ENCODE data around the gene KCTD12. TPM values are rescaled to one million over a fixed set of nuclear protein-coding genes. Genes with fewer than 3 reads are reported as not detected.

Gene KCTD12
- total RNA-seq, 4 donors from 2014 or later: 24.2 to 34.8 (median 27.6) TPM

- in situ Hi-C loops (cut with MboI; ENCODE audit: low pct_ligation_motif_present in 1 of 4, low pct_unique_long_range_greater_than_20kb in 1 of 4, low sequenced_read_pairs in 3 of 4): no loop called here
Measured at GRCh38 chr13:76865109-76865508, 21.1 kb downstream of the KCTD12 start.

GRCh38 chr13:76864259-76864658 lies 21.9 kb downstream of the KCTD12 start:
- intact Hi-C loops (cut with DNase I; ENCODE audit: low total_unique reads): no loop called here

More at GRCh38 chr13:76865109-76865508, 21.1 kb downstream of the KCTD12 start:
- DNase-seq: no peak
- intact Hi-C loops (cut with DNase I; ENCODE audit: low total_unique reads): no loop called here
- TF ChIP-seq POLR2AphosphoS5 (IDR thresholded peaks at IDR 0.05) (no peak), CTCF (IDR thresholded peaks at IDR 0.05) (no peak), EP300 (IDR thresholded peaks at IDR 0.05; ENCODE audit: low read depth) (no peak), POLR2A (IDR thresholded peaks at IDR 0.05) (no peak)
- Histone ChIP-seq H3K27ac (no peak overlapping the region), H3K4me3 (no peak overlapping the region), H3K36me3 (no peaks in the 10 kb centered on the region), H3K9me3 (no peaks in the 10 kb centered on the region), H3K27me3 (no peaks in the 10 kb centered on the region), H3K4me1 (no peaks in the 10 kb centered on the region)
- 74 to 79% methylated on average over 2 to 4 of the region's 4 CpGs for WGBS, 2 donors (ENCODE audit: low coverage in 1 of 2)

GRCh38 chr13:76863022-76863421 lies 23.2 kb downstream of the KCTD12 start:
- in situ Hi-C loops (cut with MboI; ENCODE audit: low pct_ligation_motif_present in 1 of 4, low pct_unique_long_range_greater_than_20kb in 1 of 4, low sequenced_read_pairs in 3 of 4): no loop called here
- no peak for TF ChIP-seq POLR2A (IDR thresholded peaks at IDR 0.05)
- 75 to 85% methylated on average over 3 of the region's 3 CpGs for WGBS, 2 donors (ENCODE audit: low coverage in 1 of 2)
- H3K27ac ChIP-seq: no peak overlapping the region
- no peak for DNase-seq
- H3K9me3 ChIP-seq: no peaks in the 10 kb centered on the region
- H3K4me1 ChIP-seq: no peaks in the 10 kb centered on the region
- H3K4me3 ChIP-seq: no peak overlapping the region
- no peaks in the 10 kb centered on the region for H3K27me3 ChIP-seq
- no peaks in the 10 kb centered on the region for H3K36me3 ChIP-seq
- intact Hi-C loops (cut with DNase I; ENCODE audit: low total_unique reads): no loop called here

More at GRCh38 chr13:76864259-76864658, 21.9 kb downstream of the KCTD12 start:
- in situ Hi-C loops (cut with MboI; ENCODE audit: low pct_ligation_motif_present in 1 of 4, low pct_unique_long_range_greater_than_20kb in 1 of 4, low sequenced_read_pairs in 3 of 4): no loop called here
- Histone ChIP-seq H3K4me1 (no peaks in the 10 kb centered on the region), H3K27me3 (no peaks in the 10 kb centered on the region), H3K4me3 (no peak overlapping the region), H3K27ac (no peak overlapping the region), H3K9me3 (no peaks in the 10 kb centered on the region), H3K36me3 (no peaks in the 10 kb centered on the region)
- TF ChIP-seq POLR2AphosphoS5 (IDR thresholded peaks at IDR 0.05): no peak
- no peak for TF ChIP-seq CTCF (IDR thresholded peaks at IDR 0.05)
- TF ChIP-seq POLR2A (IDR thresholded peaks at IDR 0.05): no peak
- no peak for TF ChIP-seq EP300 (IDR thresholded peaks at IDR 0.05; ENCODE audit: low read depth)
- DNase-seq: no peak

- TF ChIP-seq POLR2A (IDR thresholded peaks at IDR 0.05) (no peak), EP300 (IDR thresholded peaks at IDR 0.05; ENCODE audit: low read depth) (no peak), CTCF (IDR thresholded peaks at IDR 0.05) (no peak), POLR2AphosphoS5 (IDR thresholded peaks at IDR 0.05) (no peak)
Measured at GRCh38 chr13:76861859-76862258, 24.3 kb downstream of the KCTD12 start.

GRCh38 chr13:76860706-76861105 lies 25.5 kb downstream of the KCTD12 start:
- no peak for DNase-seq
- WGBS, 2 donors (ENCODE audit: low coverage in 1 of 2): 94 to 100% methylated on average over 2 of the region's 2 CpGs

More at GRCh38 chr13:76861859-76862258, 24.3 kb downstream of the KCTD12 start:
- no peaks in the 10 kb centered on the region for H3K4me1 ChIP-seq
- H3K4me3 ChIP-seq: no peak overlapping the region
- intact Hi-C loops (cut with DNase I; ENCODE audit: low total_unique reads): no loop called here
- no peaks in the 10 kb centered on the region for H3K9me3 ChIP-seq
- in situ Hi-C loops (cut with MboI; ENCODE audit: low pct_ligation_motif_present in 1 of 4, low pct_unique_long_range_greater_than_20kb in 1 of 4, low sequenced_read_pairs in 3 of 4): no loop called here
- 85 to 87% methylated on average over 3 of the region's 3 CpGs for WGBS, 2 donors (ENCODE audit: low coverage in 1 of 2)
- H3K27me3 ChIP-seq: no peaks in the 10 kb centered on the region
- no peaks in the 10 kb centered on the region for H3K36me3 ChIP-seq
- no peak overlapping the region for H3K27ac ChIP-seq
- no peak for DNase-seq

More at GRCh38 chr13:76860706-76861105, 25.5 kb downstream of the KCTD12 start:
- intact Hi-C loops (cut with DNase I; ENCODE audit: low total_unique reads) (no loop called here), in situ Hi-C loops (cut with MboI; ENCODE audit: low pct_ligation_motif_present in 1 of 4, low pct_unique_long_range_greater_than_20kb in 1 of 4, low sequenced_read_pairs in 3 of 4) (no loop called here)
- TF ChIP-seq POLR2AphosphoS5 (IDR thresholded peaks at IDR 0.05) (no peak), CTCF (IDR thresholded peaks at IDR 0.05) (no peak), POLR2A (IDR thresholded peaks at IDR 0.05) (no peak), EP300 (IDR thresholded peaks at IDR 0.05; ENCODE audit: low read depth) (no peak)
- Histone ChIP-seq H3K36me3 (no peaks in the 10 kb centered on the region), H3K9me3 (no peaks in the 10 kb centered on the region), H3K4me1 (no peaks in the 10 kb centered on the region), H3K27ac (no peak overlapping the region), H3K4me3 (no peak overlapping the region), H3K27me3 (no peaks in the 10 kb centered on the region)
